Measurements from ENCODE around the gene ACOT12. TPM values are rescaled to one million over a fixed set of nuclear protein-coding genes. Genes with fewer than 3 reads are reported as not detected.
A peak's percentile ranks its signal among the peaks of the same experiment; 100 is the strongest.
"Not testable (repeated sequence)": the region's sequence is repeated elsewhere in the genome, so short reads cannot be mapped to it uniquely, and the experiment has no call there.

The ACOT12 gene
- total and polyA plus RNA-seq, 8 donors = not detected

- H3K36me3 ChIP-seq = peaks cover 0 to 14% (median 11%) of the 10 kb centered on the region in 4 donors
- WGBS, 5 donors = 0 to 5% (median 0%) methylated on average over 2 of the region's 2 CpGs
- H3K9me3 ChIP-seq = no peaks in the 10 kb centered on the region
These were observed 93.0 kb downstream of the ACOT12 start for GRCh38 chr5:81300921-81301270.

GRCh38 chr5:81297531-81297930 is 96.4 kb downstream of the ACOT12 start:
- H3K27ac ChIP-seq = no peak overlapping the region
- intact Hi-C loops (cut with DNase I; ENCODE audit: low total_unique reads) = no loop called here
- H3K4me3 ChIP-seq = no peak overlapping the region
- 77 to 85% (median 79%) methylated on average over 4 of the region's 4 CpGs for WGBS, 5 donors
- H3K9me3 ChIP-seq = peaks cover 0 to 4% (median 2%) of the 10 kb centered on the region in 4 donors
- H3K27me3 ChIP-seq = no peaks in the 10 kb centered on the region
- no peaks in the 10 kb centered on the region for H3K36me3 ChIP-seq
- TF ChIP-seq POLR2A (IDR thresholded peaks at IDR 0.05) (no peak), EP300 (IDR thresholded peaks at IDR 0.05) (no peak), POLR2AphosphoS5 (IDR thresholded peaks at IDR 0.05) (no peak), CTCF (IDR thresholded peaks at IDR 0.05) (no peak)
- H3K4me1 ChIP-seq = peaks cover 19 to 49% (median 35%) of the 10 kb centered on the region in 4 donors
- DNase-seq = no peak

More at GRCh38 chr5:81300921-81301270, 93.0 kb downstream of the ACOT12 start:
- no peak for DNase-seq
- TF ChIP-seq POLR2AphosphoS5 (IDR thresholded peaks at IDR 0.05) (no peak), POLR2A (IDR thresholded peaks at IDR 0.05) (no peak), EP300 (IDR thresholded peaks at IDR 0.05) (no peak), CTCF (IDR thresholded peaks at IDR 0.05) (no peak)
- no peaks in the 10 kb centered on the region for H3K27me3 ChIP-seq
- H3K4me3 ChIP-seq = peak overlapping the region; percentile 59 to 91 (median 86)
- intact Hi-C loops (cut with DNase I; ENCODE audit: low total_unique reads) = no loop called here
- peak overlapping the region; percentile 88 to 94 (median 93) for H3K27ac ChIP-seq
- peaks cover 19 to 67% (median 44%) of the 10 kb centered on the region in 4 donors for H3K4me1 ChIP-seq

GRCh38 chr5:81294021-81294420 is 99.9 kb downstream of the ACOT12 start:
- Histone ChIP-seq H3K4me1 (peaks cover 0 to 23% (median 10%) of the 10 kb centered on the region in 4 donors), H3K9me3 (peaks cover 0 to 16% (median 9%) of the 10 kb centered on the region in 4 donors)
- H3K36me3 ChIP-seq; intact Hi-C loops (cut with DNase I; ENCODE audit: low total_unique reads); DNase-seq; H3K27me3 ChIP-seq; H3K4me3 ChIP-seq; H3K27ac ChIP-seq: not testable (repeated sequence)
- WGBS, 5 donors = 86 to 92% (median 88%) methylated on average over 5 of the region's 5 CpGs

- Histone ChIP-seq H3K27me3 (no peaks in the 10 kb centered on the region), H3K36me3 (peaks cover 0 to 8% (median 0%) of the 10 kb centered on the region in 4 donors), H3K27ac (no peak overlapping the region), H3K9me3 (peaks cover 0 to 16% (median 9%) of the 10 kb centered on the region in 4 donors), H3K4me3 (no peak overlapping the region), H3K4me1 (peaks cover 0 to 4% (median 2%) of the 10 kb centered on the region in 4 donors)
- DNase-seq = no peak
- 74 to 87% (median 83%) methylated on average over 2 of the region's 2 CpGs for WGBS, 5 donors
- intact Hi-C loops (cut with DNase I; ENCODE audit: low total_unique reads) = no loop called here
- TF ChIP-seq EP300 (IDR thresholded peaks at IDR 0.05) (no peak), CTCF (IDR thresholded peaks at IDR 0.05) (no peak), POLR2A (IDR thresholded peaks at IDR 0.05) (no peak), POLR2AphosphoS5 (IDR thresholded peaks at IDR 0.05) (no peak)
These were observed 101.8 kb downstream of the ACOT12 start for GRCh38 chr5:81292130-81292529.

GRCh38 chr5:81290146-81290545 is 103.8 kb downstream of the ACOT12 start:
- no peaks in the 10 kb centered on the region for H3K27me3 ChIP-seq
- intact Hi-C loops (cut with DNase I; ENCODE audit: low total_unique reads) = no loop called here
- H3K4me1 ChIP-seq = peaks cover 0 to 6% (median 0%) of the 10 kb centered on the region in 4 donors
- 74 to 100% (median 96%) methylated on average over 1 of the region's 1 CpG for WGBS, 5 donors
- TF ChIP-seq CTCF (IDR thresholded peaks at IDR 0.05) (no peak), POLR2AphosphoS5 (IDR thresholded peaks at IDR 0.05) (no peak), POLR2A (IDR thresholded peaks at IDR 0.05) (no peak), EP300 (IDR thresholded peaks at IDR 0.05) (no peak)
- H3K4me3 ChIP-seq = no peak overlapping the region
- H3K36me3 ChIP-seq = peaks cover 0 to 8% (median 2%) of the 10 kb centered on the region in 4 donors
- no peak for DNase-seq
- H3K27ac ChIP-seq = no peak overlapping the region
- H3K9me3 ChIP-seq = peaks cover 0 to 16% (median 9%) of the 10 kb centered on the region in 4 donors
